ENCODE measurements around the gene UBE2G1.
A peak's percentile ranks its signal among the peaks of the same experiment; 100 is the strongest.
"Not testable (repeated sequence)": the region's sequence is repeated elsewhere in the genome, so short reads cannot be mapped to it uniquely, and the experiment has no call there.

Gene UBE2G1

DNA sequence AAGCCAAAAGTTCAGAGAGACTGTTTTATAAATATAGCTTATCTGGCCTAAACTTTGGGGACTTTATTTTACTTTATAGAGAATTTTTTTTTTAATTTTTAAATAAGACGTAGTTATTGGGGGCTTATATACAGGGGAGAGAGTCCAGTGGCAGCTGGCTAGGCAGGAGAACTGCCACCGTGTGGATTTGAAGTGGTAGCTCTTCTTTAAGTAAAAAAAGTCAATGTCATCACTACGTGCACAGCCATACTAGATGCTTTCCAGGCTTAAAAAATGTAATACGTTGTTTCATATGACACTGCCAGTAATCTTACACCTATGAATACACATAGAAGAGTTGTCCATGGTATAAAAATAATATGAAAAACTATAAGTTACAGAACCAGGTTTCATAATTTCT lies 70.8 kb downstream of the UBE2G1 start:
- no peak for DNase-seq

GRCh38 chr17:4293572-4293971 lies 72.9 kb downstream of the UBE2G1 start:
- no peak for DNase-seq

GRCh38 chr17:4287710-4288109 lies 78.8 kb downstream of the UBE2G1 start:
- no peak for DNase-seq

DNA sequence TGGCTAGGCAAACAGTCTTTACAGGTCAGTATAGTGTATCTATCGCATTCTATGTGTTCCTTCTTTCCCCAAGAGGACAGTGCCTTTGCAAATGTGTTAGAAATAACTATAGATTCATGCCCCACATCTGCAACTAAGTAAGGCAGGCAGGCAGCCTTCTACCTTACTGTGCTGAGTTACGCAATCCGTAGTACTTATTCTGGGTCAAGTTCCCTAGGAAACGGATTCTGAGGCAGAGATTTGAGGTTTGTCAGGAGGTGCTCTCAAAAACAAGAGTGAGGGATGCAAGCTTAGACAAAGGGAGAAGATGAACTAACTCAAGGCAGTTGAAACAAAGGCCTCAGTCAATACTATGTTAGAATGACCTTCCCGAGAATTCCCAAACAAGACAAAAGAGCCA lies 90.0 kb downstream of the UBE2G1 start:
- DNase-seq = no peak

DNA sequence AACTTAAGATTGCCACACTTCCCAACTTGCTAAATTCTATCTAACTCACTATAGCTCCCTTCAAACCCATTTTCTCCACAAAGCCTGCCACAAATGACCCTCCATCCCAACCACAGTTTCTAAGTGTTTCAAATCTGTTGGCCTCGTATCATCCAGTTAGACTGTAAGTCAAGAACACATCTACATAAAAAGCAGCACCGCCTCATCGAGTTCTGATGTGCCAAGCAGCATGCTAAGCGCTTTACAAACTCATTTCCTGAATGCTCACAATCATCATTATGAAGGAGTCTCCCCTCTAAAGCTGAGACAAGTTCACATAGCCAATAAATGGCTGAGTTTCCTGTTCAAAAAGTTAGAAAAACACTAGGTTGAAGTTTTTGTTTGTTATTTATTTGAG lies 93.5 kb downstream of the UBE2G1 start:
- DNase-seq = no peak

- no peak for DNase-seq
These were observed 94.1 kb downstream of the UBE2G1 start for GRCh38 chr17:4272213-4272971.

GRCh38 chr17:4270736-4271135 lies 95.7 kb downstream of the UBE2G1 start:
- DNase-seq = no peak

DNA sequence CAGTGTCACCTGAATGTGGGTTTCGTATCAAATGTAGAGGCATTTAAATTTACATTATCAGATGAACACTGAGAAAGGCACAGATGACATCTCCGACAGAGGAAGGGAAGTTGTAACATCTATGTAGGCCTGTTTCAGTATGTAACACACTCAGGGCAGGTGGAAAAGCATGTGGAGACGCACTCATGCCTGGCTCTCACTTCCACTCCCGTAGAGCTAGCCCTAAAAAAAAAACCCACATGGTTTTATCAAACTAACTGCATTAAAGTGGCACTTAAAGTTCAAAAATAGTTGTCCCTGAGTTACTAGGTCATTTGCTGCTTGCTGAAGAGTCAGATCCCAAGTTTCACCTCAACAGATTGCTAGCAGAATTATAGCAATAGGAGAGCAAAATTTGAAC lies 96.6 kb downstream of the UBE2G1 start:
- no peak for DNase-seq

GRCh38 chr17:4267402-4267801 lies 99.1 kb downstream of the UBE2G1 start:
- DNase-seq = no peak

DNA sequence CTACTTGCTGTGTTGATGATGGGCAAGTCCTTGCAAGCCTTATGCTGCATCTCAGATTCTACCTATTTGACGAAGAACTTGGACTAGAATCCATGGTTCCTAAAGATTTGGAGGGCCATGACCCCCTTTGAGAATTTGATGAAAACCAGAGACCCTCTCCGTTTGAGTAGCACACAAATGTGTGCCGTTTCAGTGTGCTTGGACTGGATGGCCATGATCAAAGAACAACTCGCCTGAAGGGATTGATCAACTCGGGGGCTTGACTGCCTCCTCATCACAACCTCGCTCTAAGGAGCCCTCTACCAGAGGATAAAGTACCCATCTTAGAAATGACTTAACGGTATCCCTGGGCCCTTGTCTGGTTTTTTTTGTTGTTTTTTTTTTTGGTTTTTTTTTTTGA lies 99.9 kb downstream of the UBE2G1 start:
- no peak for DNase-seq

DNA sequence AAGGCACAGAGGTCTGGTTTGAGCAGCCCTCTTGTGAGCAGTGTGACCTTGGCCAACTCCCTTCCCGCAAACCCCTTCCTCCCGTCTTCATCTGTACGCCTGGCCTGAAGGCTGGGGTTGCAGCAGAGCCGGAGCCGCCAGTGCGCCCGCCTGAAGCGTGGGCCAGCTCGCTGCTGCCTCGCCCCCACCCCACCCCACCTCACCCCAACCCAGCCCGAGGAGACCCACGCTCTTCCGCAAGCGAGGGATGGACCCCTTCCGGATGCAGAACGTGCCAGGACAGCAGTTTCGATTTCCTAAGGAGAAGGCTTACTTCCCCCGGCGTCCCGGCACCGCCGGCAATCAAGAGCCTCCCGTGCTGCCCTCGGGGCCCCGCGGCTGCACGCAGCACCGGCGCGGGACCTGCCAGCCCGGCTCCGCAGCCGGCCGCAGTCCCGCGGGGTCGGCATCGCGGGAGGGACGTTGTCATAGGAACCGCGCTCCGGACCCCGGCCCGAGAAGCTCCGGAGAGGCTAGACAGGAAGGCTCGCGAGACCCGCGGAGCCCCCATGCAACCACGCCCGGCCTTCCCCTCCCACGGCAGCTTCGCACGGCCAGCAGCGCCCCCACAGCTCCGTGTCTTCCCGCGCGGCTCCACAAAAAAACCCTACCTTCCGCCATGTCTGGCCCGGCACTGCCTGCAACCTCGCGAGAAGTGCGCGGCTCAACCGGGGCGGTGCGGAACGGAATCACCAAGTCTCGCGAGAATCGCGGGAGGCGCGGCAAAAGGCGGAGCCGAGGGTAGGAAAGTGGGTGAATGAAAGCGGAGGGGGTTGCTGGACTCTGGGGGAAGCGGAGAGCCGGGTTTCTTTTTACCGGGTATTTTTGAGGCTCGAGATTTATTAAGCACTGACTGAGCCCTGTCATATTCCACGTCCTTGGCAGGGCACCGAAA lies 102.9 kb downstream of the UBE2G1 start, which contains the start of gene ANKFY1:
TSS of gene ANKFY1 (minus strand) at position 698 of the 934 bp plus-strand sequence. CDS start at position 660, 38 bp downstream.
- DNase-seq = peak; percentile 80

GRCh38 chr17:4262703-4263102 lies 103.8 kb downstream of the UBE2G1 start:
- DNase-seq = no peak

- no peak for DNase-seq
These were observed 105.0 kb downstream of the UBE2G1 start for GRCh38 chr17:4261452-4261851.

DNA sequence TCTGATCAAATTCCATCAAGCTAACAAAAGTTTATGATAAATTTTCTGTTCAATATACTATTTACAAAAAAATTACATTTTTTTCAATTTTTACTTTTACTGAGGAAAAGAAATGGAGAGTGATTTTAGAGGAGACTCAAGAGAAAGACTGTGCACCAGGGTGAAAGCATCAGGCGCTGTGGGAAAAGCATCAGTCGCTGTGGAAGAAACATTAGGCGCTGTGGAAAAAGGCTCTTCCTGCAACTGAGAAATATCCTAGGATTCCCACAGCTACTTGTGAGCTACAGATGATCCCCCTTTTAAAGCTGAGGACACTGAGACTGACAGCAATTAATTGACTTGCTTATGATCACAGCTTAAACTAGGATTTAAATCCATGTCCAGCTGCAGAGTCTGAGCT lies 107.6 kb downstream of the UBE2G1 start:
- no peak for DNase-seq

DNA sequence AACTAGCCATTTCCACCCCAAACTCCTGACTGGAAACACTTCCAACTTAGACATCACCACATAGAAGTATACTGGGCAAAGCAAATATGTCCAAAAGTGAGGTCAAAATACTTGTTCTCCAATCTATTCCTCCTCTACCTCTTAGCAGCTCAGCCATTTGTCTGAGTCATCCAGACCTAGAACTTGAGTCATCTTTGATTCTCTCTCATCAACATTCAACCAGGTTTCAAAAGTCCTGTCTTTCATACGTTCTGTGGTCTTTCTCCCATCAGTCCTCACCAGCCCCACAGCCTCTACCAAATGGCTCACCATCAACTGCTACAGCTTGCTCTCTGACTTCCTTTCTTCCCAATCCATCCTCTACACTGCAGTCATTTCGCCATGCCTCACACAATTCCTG lies 109.5 kb downstream of the UBE2G1 start:
- no peak for DNase-seq

DNA sequence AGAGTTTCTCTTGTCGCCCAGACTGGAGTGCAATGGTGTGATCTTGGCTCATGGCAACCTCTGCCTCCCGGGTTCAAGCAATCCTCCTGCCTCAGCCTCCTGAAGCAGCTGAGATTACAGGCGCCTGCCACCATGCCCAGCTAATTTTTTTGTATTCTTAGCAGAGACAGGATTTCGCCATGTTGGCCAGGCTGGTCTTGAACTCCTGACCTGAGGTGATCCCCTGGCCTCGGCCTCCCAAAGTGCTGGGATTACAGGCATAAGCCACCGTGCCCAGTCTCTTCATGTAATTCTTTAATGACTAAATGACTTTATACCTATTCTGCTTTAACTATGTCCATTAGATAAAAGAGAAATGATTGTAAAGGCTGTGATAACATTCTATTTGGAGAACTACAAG lies 111.2 kb downstream of the UBE2G1 start:
- not testable (repeated sequence) for DNase-seq

DNA sequence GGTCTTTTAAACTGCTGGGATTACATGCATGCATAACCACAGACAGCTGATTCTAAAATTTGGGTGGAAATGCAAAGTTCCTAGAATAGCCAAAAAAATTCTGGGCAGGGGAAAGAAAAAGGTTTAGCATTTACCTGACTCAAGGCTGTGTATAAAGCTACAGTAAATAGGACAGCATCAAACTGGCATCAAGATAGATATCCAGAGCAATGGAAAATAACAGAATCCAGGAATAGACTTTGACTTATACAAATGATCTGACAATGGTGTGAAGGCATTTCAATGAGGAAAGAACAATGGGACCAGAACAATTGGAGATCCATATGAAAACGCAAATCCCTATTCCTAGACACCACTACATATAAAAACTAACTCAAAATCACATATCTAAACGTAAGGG lies 115.6 kb downstream of the UBE2G1 start:
- DNase-seq = no peak

DNA sequence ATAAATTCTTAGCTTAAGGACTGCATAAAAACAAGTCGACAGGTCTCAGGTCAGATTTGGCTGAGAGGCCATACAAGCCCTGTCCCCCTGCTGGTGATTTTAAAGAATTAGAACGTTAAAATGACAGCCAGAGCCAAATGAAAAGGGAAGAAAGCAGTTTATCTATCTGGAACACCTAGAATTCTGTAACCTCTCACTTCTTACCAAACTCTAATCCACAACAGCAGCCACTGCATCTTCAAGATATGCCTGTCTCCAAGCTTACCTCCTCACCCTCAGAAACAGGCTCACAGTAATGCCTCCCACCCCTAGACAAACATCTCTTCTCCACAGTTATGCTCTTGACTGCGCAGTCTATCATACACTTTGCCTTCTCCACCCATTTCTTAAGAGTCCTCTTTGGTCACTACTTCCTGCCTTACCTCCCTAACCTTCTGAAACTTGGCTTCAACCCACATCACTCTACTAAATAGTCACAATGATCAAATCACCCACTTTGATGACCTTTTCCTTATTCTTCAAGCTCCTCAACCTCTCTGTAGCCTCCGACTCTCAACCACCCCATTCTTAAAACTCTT lies 116.9 kb downstream of the UBE2G1 start:
- DNase-seq = no peak

DNA sequence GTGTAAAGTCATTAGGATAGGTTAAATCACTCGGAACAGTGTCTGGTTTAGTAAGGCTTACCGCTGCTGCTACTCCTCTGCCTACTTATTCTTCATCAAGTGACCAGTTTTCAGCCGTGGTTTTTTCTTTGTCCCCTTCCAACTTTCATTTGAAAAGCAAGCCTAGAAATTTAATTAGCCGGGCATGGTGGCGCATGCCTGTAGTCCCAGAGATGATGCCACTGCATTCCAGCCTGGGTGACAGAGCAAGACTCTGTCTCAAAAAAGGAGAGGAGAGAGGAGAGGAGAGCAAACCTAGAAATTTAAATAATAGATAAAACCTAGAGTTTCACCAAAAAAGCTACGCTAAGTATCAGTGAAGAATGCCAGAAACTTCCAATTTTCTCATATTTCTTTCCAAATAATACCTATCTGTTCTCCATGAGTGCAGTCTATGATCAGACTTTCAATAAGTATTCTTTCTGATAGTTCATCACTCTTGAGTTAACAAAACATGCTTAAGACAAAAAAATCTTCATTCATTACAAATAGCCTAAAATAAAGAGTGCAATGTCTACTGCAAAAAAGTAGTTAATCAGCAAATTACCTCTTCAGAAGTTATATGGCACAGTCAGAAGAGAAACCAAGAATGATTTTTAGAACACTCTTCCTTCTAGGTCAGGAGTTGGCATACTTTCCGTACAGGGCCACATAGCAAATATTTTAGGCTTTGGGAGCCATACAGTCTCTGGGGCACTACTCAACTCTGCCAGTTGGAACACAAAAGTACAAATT lies 117.8 kb downstream of the UBE2G1 start:
- no peak for DNase-seq

DNA sequence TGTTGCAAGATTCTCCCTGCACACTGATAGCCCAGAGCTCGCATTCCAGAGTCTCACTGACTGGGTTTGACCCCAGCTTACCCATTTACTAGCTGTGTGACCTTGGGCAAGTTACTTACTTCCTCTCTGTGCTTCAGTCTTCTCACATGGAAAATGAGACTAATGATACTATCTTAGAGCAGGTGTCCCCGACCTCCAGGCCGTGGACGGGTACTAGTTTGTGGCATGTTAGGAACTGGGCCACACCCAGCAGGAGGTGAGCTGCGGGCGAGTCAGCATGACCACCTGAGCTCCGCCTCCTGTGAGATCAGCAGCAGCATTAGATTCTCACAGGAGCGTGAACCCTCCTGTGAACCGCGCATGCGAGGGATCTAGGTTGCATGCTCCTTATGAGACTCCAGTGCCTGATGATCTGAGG lies 118.5 kb downstream of the UBE2G1 start:
- no peak for DNase-seq

DNA sequence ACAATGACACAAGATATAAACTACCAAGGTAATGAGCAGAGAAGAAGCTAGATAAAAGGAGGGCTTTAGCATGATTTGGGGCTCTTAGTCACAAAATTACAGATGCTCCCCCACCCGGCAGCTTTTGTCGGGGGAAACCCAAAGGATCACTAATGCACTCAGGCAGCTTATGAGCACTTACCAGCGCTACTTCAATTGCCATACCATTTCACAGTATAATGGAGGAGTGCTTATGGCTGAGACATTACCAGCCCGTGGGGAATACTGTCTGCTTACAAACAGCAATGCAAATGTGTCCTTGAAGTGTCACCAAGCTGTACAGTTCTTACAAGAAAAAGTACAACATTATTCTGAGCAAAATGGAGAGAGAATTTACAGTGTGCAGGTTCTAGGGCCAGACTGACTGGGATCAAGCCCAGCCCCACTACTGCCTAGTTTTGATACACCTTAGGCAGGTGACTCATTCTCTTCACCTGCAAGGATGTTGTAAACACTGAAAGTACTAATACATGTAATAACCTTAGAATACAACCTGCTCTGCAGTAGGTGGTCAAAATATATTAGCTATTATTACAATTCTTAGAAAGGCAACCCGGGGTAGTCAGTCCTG lies 119.0 kb downstream of the UBE2G1 start:
- no peak for DNase-seq

- DNase-seq = no peak
These were observed 119.8 kb downstream of the UBE2G1 start for GRCh38 chr17:4246674-4247073.
